GM12874 (cell line): ENCODE data around the gene PAAF1.

Experiments
- CTCF ChIP-seq: IDR thresholded peaks from 2 replicates; pipeline ENCODE4 v1.5.1; 2011; ENCODE audit warnings: low read depth, mild to moderate bottlenecking, control low read depth, low read length, moderate library complexity; ENCODE audit not compliant: insufficient read depth

PAAF1 gene

DNA sequence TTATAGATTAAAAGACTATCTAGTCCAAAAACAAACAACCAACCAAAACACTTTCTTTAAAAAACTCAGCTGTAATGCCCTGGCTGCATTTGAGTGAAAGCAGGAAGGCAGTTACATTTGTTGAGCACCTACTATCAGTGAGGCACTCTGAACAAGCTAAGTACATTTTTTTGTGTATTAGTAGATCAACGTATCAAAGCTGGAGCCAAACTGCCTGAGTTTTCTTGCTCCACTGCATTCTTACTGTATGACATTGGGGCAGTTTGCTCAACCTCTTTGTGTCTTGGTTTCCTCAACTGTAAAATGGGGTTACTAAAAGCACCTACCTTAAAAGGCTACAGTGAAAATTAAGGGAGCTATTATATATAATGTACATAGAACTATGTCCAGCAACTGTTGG, 22.1 kb upstream of the PAAF1 start:
- no peak for TF ChIP-seq CTCF

DNA sequence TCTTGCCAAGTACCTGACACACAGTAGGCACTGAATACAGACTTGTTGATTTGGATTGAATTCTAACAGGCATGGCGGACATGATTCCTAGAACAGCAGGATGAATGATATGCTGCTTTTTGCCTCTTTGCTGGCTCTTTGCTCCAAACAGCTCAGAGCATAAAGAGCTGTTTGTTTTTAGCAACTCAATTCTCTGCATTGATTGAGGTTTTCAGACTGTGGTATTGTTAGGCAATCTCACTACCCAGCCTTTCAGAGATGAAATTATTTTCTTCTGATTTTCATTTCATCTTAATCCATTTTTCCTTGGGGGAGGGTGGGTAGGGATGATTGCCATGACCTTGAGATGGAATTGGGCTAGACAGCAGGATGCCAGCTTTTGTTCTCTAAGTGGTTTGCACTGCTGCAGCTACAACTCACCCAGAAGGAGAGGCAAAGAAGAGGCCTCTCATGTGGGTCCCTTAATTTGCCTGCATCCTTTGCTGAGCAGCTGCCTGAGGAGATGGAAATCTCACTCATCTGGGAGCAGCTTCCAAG, 20.7 kb upstream of the PAAF1 start:
- no peak for TF ChIP-seq CTCF

DNA sequence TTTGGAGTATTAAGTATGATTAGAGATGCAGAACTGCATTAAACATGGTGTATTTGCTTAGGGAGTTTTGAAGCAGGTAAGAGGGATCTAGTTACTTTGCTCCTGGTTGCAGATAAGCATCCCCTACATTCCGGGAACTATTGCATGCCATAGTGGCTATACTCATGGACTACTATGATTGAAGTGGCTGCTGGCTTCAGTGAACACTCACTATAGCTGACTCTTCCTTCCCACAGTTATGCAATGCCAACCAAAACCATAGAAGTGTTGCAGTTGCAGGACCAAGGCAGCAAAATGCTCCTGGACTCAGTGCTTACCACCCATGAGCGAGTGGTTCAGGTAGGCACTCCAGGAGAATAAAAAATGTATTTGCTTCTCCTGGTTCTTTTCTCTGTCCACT, 17.1 kb upstream of the PAAF1 start:
- no peak for TF ChIP-seq CTCF

DNA sequence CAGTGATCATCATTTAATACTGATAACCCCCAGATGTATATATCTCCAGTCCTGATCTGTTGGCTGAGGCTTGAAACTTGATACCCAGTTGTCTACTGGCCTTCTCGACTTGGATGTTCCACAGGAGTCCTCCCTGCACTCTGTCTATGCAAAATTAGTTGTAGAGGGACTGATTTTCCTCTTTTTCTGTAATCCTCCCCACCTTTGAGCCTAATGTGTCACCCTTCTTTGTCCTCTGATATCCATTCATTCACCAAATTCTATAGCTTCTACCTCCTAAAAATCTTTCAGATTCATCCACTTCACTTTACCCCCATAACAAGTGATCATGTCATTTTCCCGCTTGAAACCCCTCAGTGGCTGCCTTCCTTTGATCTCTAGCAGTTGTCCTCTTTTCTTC, 16.6 kb upstream of the PAAF1 start:
- no peak for TF ChIP-seq CTCF

DNA sequence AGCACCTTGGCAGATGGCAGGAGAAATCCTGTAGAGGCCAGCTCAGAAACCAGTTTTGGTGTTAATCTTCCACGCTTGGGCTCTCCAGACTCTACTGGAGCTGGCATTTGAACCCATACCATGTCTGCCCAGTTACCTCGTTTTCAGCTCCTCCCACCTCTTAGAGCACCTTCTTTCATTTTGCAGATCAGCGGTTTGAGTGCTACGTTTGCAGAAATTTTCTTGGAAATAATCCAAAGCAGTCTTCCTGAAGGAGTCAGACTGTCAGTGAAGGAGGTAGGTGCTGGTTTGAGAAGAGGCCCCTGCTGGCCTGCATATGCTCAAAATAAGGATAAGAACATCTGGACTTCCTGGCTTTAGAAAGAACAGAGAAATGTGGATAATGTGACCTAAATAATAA, 13.8 kb upstream of the PAAF1 start:
- TF ChIP-seq CTCF: no peak

GRCh38 chr11:73866095-73866579, 10.7 kb upstream of the PAAF1 start:
- TF ChIP-seq CTCF: no peak

- TF ChIP-seq CTCF: no peak
Measured at GRCh38 chr11:73866586-73866996, 10.2 kb upstream of the PAAF1 start.
